Measurements from ENCODE around the gene IRAK1. TPM values are rescaled to one million over a fixed set of nuclear protein-coding genes. Genes with fewer than 3 reads are reported as not detected.

IRAK1 gene
- total RNA-seq, 1 experiment from 2014 or later, result 92.3 TPM

DNA sequence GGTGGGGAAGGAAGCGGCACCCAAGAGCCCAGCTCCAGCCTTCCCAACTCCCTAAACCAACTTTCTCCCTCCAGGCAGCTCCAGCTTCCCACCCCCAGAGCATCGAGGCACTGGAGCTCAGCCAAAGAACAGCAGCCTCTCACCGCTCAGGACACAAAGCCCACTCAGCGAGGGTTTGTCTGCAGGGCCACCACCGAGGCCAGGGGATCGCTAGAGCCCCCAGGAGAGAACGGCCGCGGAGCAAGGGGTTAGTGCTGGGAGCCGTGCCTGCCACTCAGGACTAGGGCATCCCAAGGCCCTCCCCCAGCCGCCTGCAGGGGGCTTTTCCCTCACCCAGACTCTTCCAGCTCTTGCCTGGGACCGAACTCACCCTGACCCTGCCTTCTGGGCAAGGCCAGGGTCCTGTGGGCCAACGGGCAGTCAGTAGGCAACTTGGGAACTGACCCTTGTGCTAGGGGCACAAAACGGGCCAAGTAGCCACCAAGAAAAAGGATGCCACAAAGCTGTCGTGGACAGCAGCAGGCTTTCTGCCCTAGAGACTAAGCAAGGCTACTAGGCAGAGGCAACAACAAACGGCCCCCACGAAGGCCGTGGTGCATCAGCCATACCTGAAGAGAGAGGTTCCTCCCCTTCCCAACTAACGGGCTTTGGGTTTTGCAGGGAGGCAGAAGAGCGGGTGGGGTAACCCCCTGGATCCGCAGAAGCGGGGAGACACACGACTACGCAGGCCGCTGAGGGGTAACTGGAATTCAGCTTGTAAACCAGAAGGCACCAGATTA, 50.4 kb downstream of the IRAK1 start (continued):
- TF ChIP-seq, protein P1, sequence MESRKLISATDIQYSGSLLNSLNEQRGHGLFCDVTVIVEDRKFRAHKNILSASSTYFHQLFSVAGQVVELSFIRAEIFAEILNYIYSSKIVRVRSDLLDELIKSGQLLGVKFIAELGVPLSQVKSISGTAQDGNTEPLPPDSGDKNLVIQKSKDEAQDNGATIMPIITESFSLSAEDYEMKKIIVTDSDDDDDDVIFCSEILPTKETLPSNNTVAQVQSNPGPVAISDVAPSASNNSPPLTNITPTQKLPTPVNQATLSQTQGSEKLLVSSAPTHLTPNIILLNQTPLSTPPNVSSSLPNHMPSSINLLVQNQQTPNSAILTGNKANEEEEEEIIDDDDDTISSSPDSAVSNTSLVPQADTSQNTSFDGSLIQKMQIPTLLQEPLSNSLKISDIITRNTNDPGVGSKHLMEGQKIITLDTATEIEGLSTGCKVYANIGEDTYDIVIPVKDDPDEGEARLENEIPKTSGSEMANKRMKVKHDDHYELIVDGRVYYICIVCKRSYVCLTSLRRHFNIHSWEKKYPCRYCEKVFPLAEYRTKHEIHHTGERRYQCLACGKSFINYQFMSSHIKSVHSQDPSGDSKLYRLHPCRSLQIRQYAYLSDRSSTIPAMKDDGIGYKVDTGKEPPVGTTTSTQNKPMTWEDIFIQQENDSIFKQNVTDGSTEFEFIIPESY (IDR thresholded peaks at IDR 0.05; ENCODE audit: extremely low read depth, insufficient replicate concordance, low read length), result no peak
- no peak for TF ChIP-seq SRF (IDR thresholded peaks at IDR 0.05; ENCODE audit: low read depth)
- TF ChIP-seq EZH2phosphoT487 (IDR thresholded peaks at IDR 0.05; ENCODE audit: borderline replicate concordance), result no peak
- no peak for TF ChIP-seq CBX3 (IDR thresholded peaks at IDR 0.05; ENCODE audit: low read depth)
- no peak for TF ChIP-seq RAD21 (IDR thresholded peaks at IDR 0.05; ENCODE audit: low read depth)
- TF ChIP-seq YY1 (IDR thresholded peaks at IDR 0.05; ENCODE audit: extremely low read depth, insufficient replicate concordance, low read depth, low read length), result no peak

DNA sequence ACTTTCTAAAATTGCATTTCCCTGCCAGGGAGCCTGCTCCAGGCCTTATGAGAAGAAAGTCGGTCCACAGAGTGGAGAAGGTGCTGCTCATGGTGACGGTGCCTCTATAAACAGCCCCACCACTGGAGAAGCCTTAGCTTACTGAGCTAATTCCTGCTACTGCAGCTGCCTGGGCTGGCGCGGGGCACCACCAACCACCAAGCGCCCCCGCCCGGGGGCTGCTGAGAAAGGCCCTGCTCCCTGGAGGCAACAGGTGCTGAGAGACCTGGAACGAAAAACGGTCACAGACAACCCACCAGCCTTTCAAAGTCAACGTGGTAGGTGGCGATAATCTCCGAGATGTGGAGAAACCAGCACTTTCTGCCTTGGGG, 51.0 kb downstream of the IRAK1 start:
- intact Hi-C loops (cut with micrococcal nuclease), result no loop called here
- no TSS peak for BruUV-seq (replicated peaks)
- H3K36me3 ChIP-seq (ENCODE audit: control insufficient read depth in 1 of 2, insufficient read depth in 2 of 2, low read length in 2 of 2), result peaks cover 0 to 11% of the 10 kb centered on the region in 2 experiments; a peak in 1 of 4 replicates
- H3K4me3 ChIP-seq (replicated peaks in 1 of 2; ENCODE audit: low read depth in 1 of 2, low read length in 2 of 2), result no peak overlapping the region
- H3K9me3 ChIP-seq (ENCODE audit: control insufficient read depth in 1 of 2, insufficient read depth in 1 of 2, low read depth in 1 of 2, low read length in 2 of 2), result no peaks in the 10 kb centered on the region
- H3K9me2 ChIP-seq (ENCODE audit: insufficient read depth), result no peaks in the 10 kb centered on the region
- DNase-seq (ENCODE audit: low read depth, low spot score), result no peak
- TF ChIP-seq ZFX (IDR thresholded peaks at IDR 0.05), result no peak
- no peak for TF ChIP-seq CEBPB (IDR thresholded peaks at IDR 0.05; ENCODE audit: low read depth)
- TF ChIP-seq CBX3 (IDR thresholded peaks at IDR 0.05; ENCODE audit: low read depth), result no peak
- no peak for TF ChIP-seq RAD21 (IDR thresholded peaks at IDR 0.05; ENCODE audit: low read depth)
- no peak for TF ChIP-seq SIN3A (IDR thresholded peaks at IDR 0.05; ENCODE audit: low read depth)
- no peak overlapping the region for H3K4me2 ChIP-seq (ENCODE audit: low read length)
- H3K9ac ChIP-seq (ENCODE audit: low read length), result no peak overlapping the region
- no peaks in the 10 kb centered on the region for H3K27me3 ChIP-seq (ENCODE audit: insufficient read depth, low read length)
- CTCF ChIA-PET, result no interaction called here
- H3K4me1 ChIP-seq (ENCODE audit: control insufficient read depth in 1 of 2, insufficient read depth in 2 of 2, low read length in 2 of 2), result peaks cover 9 to 18% of the 10 kb centered on the region in 2 experiments
- no peaks in the 10 kb centered on the region for H4K20me1 ChIP-seq (ENCODE audit: insufficient read depth)
- RAD21 ChIA-PET (ENCODE audit: low non-redundant PET in 1 of 2, low total read pairs in 2 of 2, uncharacterized antibody in 2 of 2, unreplicated experiment in 2 of 2), result interaction anchor here in 1 of 2 experiments (0.6 kb wide), 1 partner anchor 132 kb away, joined by 5 read pairs; no protein-coding TSS in a partner anchor
- no peak for ATAC-seq
- peak overlapping the region; percentile 33; the same call in 1 of the 2 replicates for H3K27ac ChIP-seq (ENCODE audit: low read depth, low read length)
- POLR2A ChIA-PET, result no interaction called here
- peaks cover 80% of the 10 kb centered on the region for H3K79me2 ChIP-seq (ENCODE audit: insufficient read depth, low read length)
- no peak overlapping the region for H2AFZ ChIP-seq (ENCODE audit: low read depth, low read length, poor library complexity, severe bottlenecking)
